Fibroblast of lung (primary cell): ENCODE results near the gene CACNB1.

ENCODE experiments used
- CTCF ChIP-seq, 2 donors: IDR thresholded peaks in 1 of 2; conservative IDR thresholded peaks in 1 of 2; 1 replicate in 1 of 2; 2 replicates in 1 of 2; pipeline ENCODE4 v1.5.1; 2011 to 2012; ENCODE audit warnings: low read length in 2 of 2, control low read depth in 1 of 2, inconsistent platforms in 1 of 2, low read depth in 1 of 2, mild to moderate bottlenecking in 1 of 2
- EZH2 ChIP-seq: IDR thresholded peaks from 2 replicates; pipeline ENCODE4 v1.5.1; 2012; ENCODE audit warnings: low read length, control low read depth, mild to moderate bottlenecking; ENCODE audit errors: missing control alignments

- no peak for TF ChIP-seq CTCF (conservative IDR thresholded peaks at IDR 0.05 in 1 of 2, IDR thresholded peaks at IDR 0.05 in 1 of 2; ENCODE audit: low read depth in 1 of 2, low read length in 2 of 2)
- no peak for TF ChIP-seq EZH2
Measured at GRCh38 chr17:39222866-39223834, 25.7 kb upstream of the CACNB1 start.
